Measurements from ENCODE around the gene CLDN7. TPM values are rescaled to one million over a fixed set of nuclear protein-coding genes. Genes with fewer than 3 reads are reported as not detected.

CLDN7 gene
- total RNA-seq, result not detected

GRCh38 chr17:7262192-7262934 is at the start of gene CLDN7:
Gene CLDN7, minus strand, starts transcription at chr17:7262478. Its CDS starts 435 bp downstream, at chr17:7262043.

GRCh38 chr17:7306911-7307685 is 44.8 kb upstream of the CLDN7 start, which contains the start of gene EIF5A:
Gene EIF5A, plus strand, starts transcription at chr17:7307628. Its CDS starts 2,008 bp downstream, at chr17:7309636.

GRCh38 chr17:7294614-7295153 is 32.4 kb upstream of the CLDN7 start, which contains the start of gene YBX2:
Gene YBX2, minus strand, starts transcription at chr17:7294639. Its CDS starts 139 bp downstream, at chr17:7294500.

GRCh38 chr17:7281074-7281952 is 19.0 kb upstream of the CLDN7 start, which contains the start of gene SLC2A4:
Gene SLC2A4, plus strand, starts transcription at chr17:7281718. Its CDS starts 217 bp downstream, at chr17:7281935.

GRCh38 chr17:7252176-7253043 is 9.9 kb downstream of the CLDN7 start, which contains the start of gene ELP5:
Gene ELP5, plus strand, starts transcription at chr17:7252215. Its CDS starts 336 bp downstream, at chr17:7252551.

GRCh38 chr17:7251661-7252175 is 10.6 kb downstream of the CLDN7 start, which contains the start of gene CTDNEP1:
Gene CTDNEP1, minus strand, starts transcription at chr17:7251734. Its CDS starts 438 bp downstream, at chr17:7251296.

GRCh38 chr17:7241783-7242716 is 20.2 kb downstream of the CLDN7 start, which contains the start of gene GABARAP:
Gene GABARAP, minus strand, starts transcription at chr17:7242449. Its CDS starts 119 bp downstream, at chr17:7242330.

GRCh38 chr17:7239091-7240027 is 22.9 kb downstream of the CLDN7 start, which contains the start of gene PHF23:
Gene PHF23, minus strand, starts transcription at chr17:7239457. Its CDS starts 178 bp downstream, at chr17:7239279.

GRCh38 chr17:7234083-7234951 is 28.0 kb downstream of the CLDN7 start, which contains the start of gene DVL2:
Gene DVL2, minus strand, starts transcription at chr17:7234517. Its CDS starts 255 bp downstream, at chr17:7234262.

GRCh38 chr17:7219812-7220592 is 42.3 kb downstream of the CLDN7 start, which contains the start of the genes ACADVL and DLG4:
Gene ACADVL, plus strand, starts transcription at chr17:7219938. Its CDS starts 47 bp downstream, at chr17:7219985.
Gene DLG4, minus strand, starts transcription at chr17:7219836.

Small RNAs within 50 kb of the gene (small RNA-seq; reads per million reads assigned to genes)
- gene MIR324 (ENCODE audit: low replicate concordance) (7.6 reads per million, percentile 89 among the genes with 10 or more reads in this experiment), gene RF00019 (ENCODE audit: low replicate concordance) (not detected)

Other genes with a start within 250 kb of the CLDN7 start
- 16.9 TPM for gene RNASEK, start 249.9 kb downstream of the CLDN7 start, total RNA-seq
- 3.1 TPM for gene BCL6B, start 239.4 kb downstream of the CLDN7 start, total RNA-seq
- 0.31 TPM for gene SLC16A13, start 226.5 kb downstream of the CLDN7 start, total RNA-seq
- not detected for gene SLC16A11, start 218.4 kb downstream of the CLDN7 start, total RNA-seq
- not detected for gene CLEC10A, start 182.2 kb downstream of the CLDN7 start, total RNA-seq
- not detected for gene ASGR2, start 147.7 kb downstream of the CLDN7 start, total RNA-seq
- 12.5 TPM for gene ASGR1, start 83.1 kb downstream of the CLDN7 start, total RNA-seq
- 155 TPM for gene DLG4, start 42.6 kb downstream of the CLDN7 start, total RNA-seq
- 147 TPM for gene ACADVL, start 42.5 kb downstream of the CLDN7 start, total RNA-seq
- gene DVL2, start 28.0 kb downstream of the CLDN7 start, total RNA-seq, result 81.4 TPM
- gene PHF23, start 23.0 kb downstream of the CLDN7 start, total RNA-seq, result 25.7 TPM
- 103 TPM for gene GABARAP, start 20.0 kb downstream of the CLDN7 start, total RNA-seq
- 34.1 TPM for gene CTDNEP1, start 10.7 kb downstream of the CLDN7 start, total RNA-seq
- gene ELP5, start 10.3 kb downstream of the CLDN7 start, total RNA-seq, result 26.6 TPM
- gene SLC2A4, start 19.2 kb upstream of the CLDN7 start, total RNA-seq, result not detected
- gene YBX2, start 32.2 kb upstream of the CLDN7 start, total RNA-seq, result 2.5 TPM
- 132 TPM for gene EIF5A, start 45.1 kb upstream of the CLDN7 start, total RNA-seq
- 59.8 TPM for gene GPS2, start 52.9 kb upstream of the CLDN7 start, total RNA-seq
- gene NEURL4, start 66.9 kb upstream of the CLDN7 start, total RNA-seq, result 61.0 TPM
- not detected for gene ACAP1, start 74.1 kb upstream of the CLDN7 start, total RNA-seq
- gene KCTD11, start 89.7 kb upstream of the CLDN7 start, total RNA-seq, result 2.5 TPM
- gene TMEM95, start 92.7 kb upstream of the CLDN7 start, total RNA-seq, result not detected
- 1.3 TPM for gene TNK1, start 118.6 kb upstream of the CLDN7 start, total RNA-seq
- gene PLSCR3, start 132.0 kb upstream of the CLDN7 start, total RNA-seq, result 29.7 TPM
- gene TMEM256, start 141.6 kb upstream of the CLDN7 start, total RNA-seq, result 42.9 TPM
- 22.8 TPM for gene NLGN2, start 145.4 kb upstream of the CLDN7 start, total RNA-seq
- gene SPEM1, start 157.8 kb upstream of the CLDN7 start, total RNA-seq, result not detected
- gene SPEM2, start 163.1 kb upstream of the CLDN7 start, total RNA-seq, result not detected
- not detected for gene SPEM3, start 166.4 kb upstream of the CLDN7 start, total RNA-seq
- gene TMEM102, start 173.0 kb upstream of the CLDN7 start, total RNA-seq, result 1.9 TPM
- gene FGF11, start 177.0 kb upstream of the CLDN7 start, total RNA-seq, result 13.1 TPM
- gene CHRNB1, start 182.6 kb upstream of the CLDN7 start, total RNA-seq, result 15.3 TPM
- 20.0 TPM for gene ZBTB4, start 217.2 kb upstream of the CLDN7 start, total RNA-seq
- not detected for gene SLC35G6, start 219.0 kb upstream of the CLDN7 start, total RNA-seq
- gene POLR2A, start 221.9 kb upstream of the CLDN7 start, total RNA-seq, result 106 TPM